G401.6 (cell line): ENCODE measurements around the gene TRHDE.

Experiments
- FAIRE-seq: peaks from 2 replicates; lab custom pipeline; 2012; peaks lifted over from hg19 to GRCh38; lab: Jason Lieb, UNC

TRHDE gene

GRCh38 chr12:72318341-72318740 lies 46.2 kb downstream of the TRHDE start:
- no peak for FAIRE-seq

- FAIRE-seq = no peak
Observed at GRCh38 chr12:72323881-72324280, 51.7 kb downstream of the TRHDE start.

GRCh38 chr12:72330301-72330700 lies 58.1 kb downstream of the TRHDE start:
- FAIRE-seq = no peak

- no peak for FAIRE-seq
Observed at GRCh38 chr12:72330784-72331183, 58.6 kb downstream of the TRHDE start.

- FAIRE-seq = no peak
Observed at GRCh38 chr12:72337382-72337781, 65.2 kb downstream of the TRHDE start.

- FAIRE-seq = no peak
Observed at GRCh38 chr12:72337946-72338345, 65.8 kb downstream of the TRHDE start.

GRCh38 chr12:72338437-72338836 lies 66.3 kb downstream of the TRHDE start:
- FAIRE-seq = no peak

GRCh38 chr12:72346363-72346944 lies 74.3 kb downstream of the TRHDE start:
- FAIRE-seq = no peak

- FAIRE-seq = no peak
Observed at GRCh38 chr12:72349491-72349890, 77.3 kb downstream of the TRHDE start.

- FAIRE-seq = no peak
Observed at GRCh38 chr12:72359416-72359815, 87.2 kb downstream of the TRHDE start.

GRCh38 chr12:72365151-72365550 lies 93.0 kb downstream of the TRHDE start:
- no peak for FAIRE-seq

- FAIRE-seq = no peak
Observed at GRCh38 chr12:72366255-72366654, 94.1 kb downstream of the TRHDE start.

GRCh38 chr12:72368298-72368697 lies 96.1 kb downstream of the TRHDE start:
- no peak for FAIRE-seq

- no peak for FAIRE-seq
Observed at GRCh38 chr12:72368719-72369422, 96.7 kb downstream of the TRHDE start.

- no peak for FAIRE-seq
Observed at GRCh38 chr12:72369423-72369959, 97.3 kb downstream of the TRHDE start.

- no peak for FAIRE-seq
Observed at GRCh38 chr12:72380441-72380840, 108.3 kb downstream of the TRHDE start.

- FAIRE-seq = no peak
Observed at GRCh38 chr12:72388322-72388721, 116.2 kb downstream of the TRHDE start.

- no peak for FAIRE-seq
Observed at GRCh38 chr12:72390146-72390545, 118.0 kb downstream of the TRHDE start.

GRCh38 chr12:72406111-72406510 lies 133.9 kb downstream of the TRHDE start:
- FAIRE-seq = no peak

- no peak for FAIRE-seq
Observed at GRCh38 chr12:72432037-72432604, 160.0 kb downstream of the TRHDE start.

- FAIRE-seq = no peak
Observed at GRCh38 chr12:72433298-72433697, 161.1 kb downstream of the TRHDE start.

GRCh38 chr12:72434999-72435398 lies 162.8 kb downstream of the TRHDE start:
- no peak for FAIRE-seq

- no peak for FAIRE-seq
Observed at GRCh38 chr12:72442217-72442616, 170.0 kb downstream of the TRHDE start.

GRCh38 chr12:72444125-72444524 lies 172.0 kb downstream of the TRHDE start:
- FAIRE-seq = no peak
